K562 (cell line): ENCODE results near the gene GALNT13.

Experiments used
- CEBPB ChIP-seq: fragments of 450-650 bp; IDR thresholded peaks from 2 replicates; pipeline ENCODE4 v1.6.1; 2016; ENCODE audit warnings: missing genetic modification characterization, missing compliant biosample characterization
- CHD2 ChIP-seq: IDR thresholded peaks from 2 replicates; pipeline ENCODE4 v1.6.1; 2011; ENCODE audit warnings: low read depth, low read length
- ETV6 ChIP-seq, 3 experiments: fragments of 150-350 bp in 1 of 3; sonication (generic) in 1 of 3; formaldehyde crosslinking in 1 of 3; IDR thresholded peaks; 2 replicates each; pipeline versions ENCODE4 v1.6.1 to v1.8.0; 2014 to 2022; ENCODE audit warnings: borderline replicate concordance in 2 of 3, low read depth in 2 of 3, antibody characterized with exemption in 1 of 3, low read length in 1 of 3, mild to moderate bottlenecking in 1 of 3, missing genetic modification reagents in 1 of 3
- POLR2A ChIP-seq: fragments of 450-650 bp; conservative IDR thresholded peaks from 2 replicates; pipeline ENCODE4 v1.6.1; 2016
- TAF15 ChIP-seq: fragments of 200-400 bp; formaldehyde crosslinking; IDR thresholded peaks from 2 replicates; pipeline ENCODE4 v1.6.1; 2017; ENCODE audit warnings: mild to moderate bottlenecking, low read depth, low read length, moderate library complexity

DNA sequence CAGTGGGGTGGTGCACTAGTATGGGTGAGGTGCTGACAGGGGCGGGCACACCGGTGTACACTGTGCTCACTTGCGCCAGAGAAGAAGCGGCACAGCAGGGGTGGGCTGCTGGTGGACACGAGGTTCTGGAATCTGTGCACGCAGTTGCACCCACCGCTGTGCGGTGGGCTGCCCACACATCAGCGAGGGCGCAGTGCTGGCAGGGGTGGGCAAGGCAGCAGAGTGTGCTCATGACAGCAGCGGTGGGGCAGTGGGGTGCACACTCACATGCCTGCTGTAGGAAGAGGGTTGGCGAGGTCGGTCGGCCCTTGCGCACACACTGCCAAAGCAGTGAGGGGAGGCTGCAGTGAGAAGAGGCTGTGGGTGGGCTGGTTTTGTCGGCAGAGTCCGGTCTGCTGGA, 141.8 kb downstream of the GALNT13 start:
- TF ChIP-seq POLR2A (no peak), ETV6 (IDR thresholded peaks at IDR 0.05; ENCODE audit: borderline replicate concordance in 1 of 2, low read depth in 2 of 2, low read length in 1 of 2) (no peak), ETV6 (CRISPR knock-in tag; IDR thresholded peaks at IDR 0.05; ENCODE audit: borderline replicate concordance) (no peak), CEBPB (tag) (no peak), TAF15 (no peak), CHD2 (no peak)
